ENCODE results near the gene SUOX.
A peak's percentile ranks its signal among the peaks of the same experiment; 100 is the strongest.
"Not testable (repeated sequence)": the region's sequence is repeated elsewhere in the genome, so short reads cannot be mapped to it uniquely, and the experiment has no call there.

The SUOX gene

DNA sequence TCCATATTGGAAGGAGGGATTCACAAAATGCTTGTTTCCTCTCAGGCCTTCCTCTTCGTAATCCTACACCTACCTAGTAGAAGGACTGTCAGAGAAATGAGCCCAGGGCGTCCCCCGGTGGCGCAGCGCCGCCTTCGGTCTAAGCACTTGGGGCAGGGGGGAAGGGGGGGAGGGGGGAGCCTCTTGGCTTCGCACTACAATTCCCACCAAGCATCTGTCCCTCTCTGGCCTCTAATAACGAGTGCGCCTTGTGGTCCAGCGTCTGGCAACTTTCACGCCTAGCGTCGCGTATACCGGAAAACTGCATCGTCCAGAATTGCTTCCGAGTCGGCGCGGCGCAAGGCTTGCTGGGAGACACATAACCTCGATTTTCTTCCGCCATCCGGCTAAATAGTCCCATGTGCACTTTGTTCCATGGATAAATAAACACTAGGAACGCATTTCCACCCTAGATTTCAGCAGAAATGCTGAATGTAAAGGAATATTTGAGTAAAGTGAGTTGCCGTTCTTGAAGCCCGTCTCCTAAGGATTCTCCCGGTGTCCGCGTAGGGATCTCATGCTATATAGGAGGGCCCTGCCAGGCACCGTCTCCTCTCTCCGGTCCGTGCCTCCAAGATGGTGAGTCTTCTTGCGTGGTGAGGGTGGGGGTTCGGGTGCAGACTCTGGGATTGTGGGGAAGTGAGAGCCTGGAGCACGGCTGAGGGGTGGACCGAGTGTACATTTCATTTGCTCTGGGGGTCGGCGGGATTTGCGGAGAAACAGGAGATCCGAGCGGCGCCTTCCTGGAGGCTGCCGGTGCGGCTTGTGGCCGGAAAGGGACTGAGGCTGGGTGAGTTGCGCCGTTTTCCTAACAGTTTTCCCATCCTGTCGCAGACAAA is 44.7 kb downstream of the SUOX start, which contains the start of gene RPS26:
Gene RPS26, plus strand, starts transcription at position 367 of the 878 bp plus-strand sequence. Its CDS starts 249 bp downstream, at position 616.
- in situ Hi-C loops (cut with HindIII; ENCODE audit: low sequenced_read_pairs): no loop called here
- TF ChIP-seq, protein P1, sequence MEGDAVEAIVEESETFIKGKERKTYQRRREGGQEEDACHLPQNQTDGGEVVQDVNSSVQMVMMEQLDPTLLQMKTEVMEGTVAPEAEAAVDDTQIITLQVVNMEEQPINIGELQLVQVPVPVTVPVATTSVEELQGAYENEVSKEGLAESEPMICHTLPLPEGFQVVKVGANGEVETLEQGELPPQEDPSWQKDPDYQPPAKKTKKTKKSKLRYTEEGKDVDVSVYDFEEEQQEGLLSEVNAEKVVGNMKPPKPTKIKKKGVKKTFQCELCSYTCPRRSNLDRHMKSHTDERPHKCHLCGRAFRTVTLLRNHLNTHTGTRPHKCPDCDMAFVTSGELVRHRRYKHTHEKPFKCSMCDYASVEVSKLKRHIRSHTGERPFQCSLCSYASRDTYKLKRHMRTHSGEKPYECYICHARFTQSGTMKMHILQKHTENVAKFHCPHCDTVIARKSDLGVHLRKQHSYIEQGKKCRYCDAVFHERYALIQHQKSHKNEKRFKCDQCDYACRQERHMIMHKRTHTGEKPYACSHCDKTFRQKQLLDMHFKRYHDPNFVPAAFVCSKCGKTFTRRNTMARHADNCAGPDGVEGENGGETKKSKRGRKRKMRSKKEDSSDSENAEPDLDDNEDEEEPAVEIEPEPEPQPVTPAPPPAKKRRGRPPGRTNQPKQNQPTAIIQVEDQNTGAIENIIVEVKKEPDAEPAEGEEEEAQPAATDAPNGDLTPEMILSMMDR (IDR thresholded peaks at IDR 0.05; ENCODE audit: low read depth, low read length, missing control alignments): peak; percentile 44
- DNase-seq (ENCODE audit: low read depth): peak; percentile 99
- peak within 1 kb of the TSS; percentile 97 for H3K4me3 ChIP-seq (ENCODE audit: low read depth, low read length)

- DNase-seq (ENCODE audit: low read depth); in situ Hi-C loops (cut with HindIII; ENCODE audit: low sequenced_read_pairs): not testable (repeated sequence)
- peak overlapping the region; percentile 97 for H3K4me3 ChIP-seq (ENCODE audit: low read depth, low read length)
These were observed 45.3 kb downstream of the SUOX start for GRCh38 chr12:56042430-56042813.

DNA sequence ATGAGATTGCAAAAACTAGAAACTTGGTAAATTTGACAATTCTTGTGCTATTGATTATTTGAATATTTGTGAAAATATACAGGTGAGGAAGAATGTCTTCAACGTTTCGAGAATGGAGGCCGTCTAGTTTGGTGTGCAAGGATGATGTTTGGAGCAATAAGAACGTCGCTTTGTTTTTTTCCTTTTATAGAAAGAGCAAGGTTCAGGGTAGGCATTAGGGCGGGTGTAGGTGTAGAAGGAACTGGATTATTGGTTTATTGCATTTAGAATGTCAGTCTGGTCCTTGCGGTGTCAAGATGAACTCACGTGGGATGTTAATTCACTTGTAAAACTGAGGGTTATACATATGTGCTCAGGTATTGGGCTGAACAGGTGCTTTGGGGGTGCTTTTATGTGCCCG is 45.8 kb downstream of the SUOX start:
- TF ChIP-seq, protein P1 (IDR thresholded peaks at IDR 0.05; ENCODE audit: low read depth, low read length, missing control alignments): no peak
- H3K4me3 ChIP-seq (ENCODE audit: low read depth, low read length): peak overlapping the region; percentile 97
- in situ Hi-C loops (cut with HindIII; ENCODE audit: low sequenced_read_pairs): no loop called here
- no peak for DNase-seq (ENCODE audit: low read depth)

DNA sequence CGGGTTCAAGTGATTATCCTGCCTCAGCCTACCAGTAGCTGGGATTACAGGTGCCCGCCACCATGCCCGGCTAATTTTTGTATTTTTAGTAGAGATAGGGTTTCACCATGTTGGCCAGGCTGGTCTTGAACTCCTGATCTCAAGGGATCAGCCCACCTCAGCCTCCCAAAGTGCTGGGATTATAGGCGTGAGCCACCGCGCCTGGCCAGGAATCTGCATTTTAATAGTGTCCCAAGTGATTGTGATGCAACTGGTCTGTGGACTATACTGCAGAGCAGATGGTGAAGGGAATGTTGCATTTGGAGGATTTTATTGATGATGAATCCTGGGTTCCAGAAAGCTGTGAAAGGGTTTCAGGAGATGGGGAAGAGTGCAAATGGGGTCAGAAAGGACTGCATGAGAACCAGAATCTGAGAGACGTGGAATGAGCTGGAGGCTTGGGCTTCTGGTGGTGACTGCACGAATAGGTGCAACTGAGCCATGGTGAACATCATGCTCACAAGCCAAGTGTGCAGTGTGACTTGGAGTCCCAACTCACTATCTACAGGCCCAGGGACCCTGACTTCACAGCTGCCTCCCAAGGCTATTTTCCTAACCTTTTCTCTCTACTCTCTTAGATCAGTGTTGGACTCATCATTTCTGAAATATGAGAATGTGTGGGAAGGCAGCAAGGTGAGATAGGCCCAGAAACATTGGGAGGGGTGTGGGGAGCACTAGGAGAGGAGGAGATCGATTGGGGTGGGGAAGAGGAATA is 49.1 kb downstream of the SUOX start:
- in situ Hi-C loops (cut with HindIII; ENCODE audit: low sequenced_read_pairs): no loop called here

DNA sequence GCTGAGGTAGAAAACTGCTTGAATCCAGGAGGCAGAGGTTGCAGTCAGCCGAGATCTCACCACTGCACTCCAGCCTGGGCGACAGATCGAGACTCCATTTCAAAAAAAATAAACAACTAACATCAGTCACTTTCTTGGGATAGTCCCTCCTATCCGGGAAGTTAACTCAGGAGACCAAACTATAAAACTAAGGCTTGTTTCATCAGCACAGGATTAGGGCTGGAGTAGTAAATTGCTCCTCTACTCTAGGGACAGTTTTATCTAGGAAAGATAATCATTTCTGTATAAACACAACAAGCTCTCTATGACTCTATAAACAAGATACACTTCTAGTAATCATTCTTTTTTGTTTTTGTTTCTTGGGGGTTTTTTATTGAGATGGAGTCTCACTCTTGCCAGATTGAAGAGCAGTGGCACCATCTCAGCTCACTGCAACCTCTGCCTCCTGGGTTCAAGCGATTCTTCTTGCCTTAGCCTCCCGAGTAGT is 56.4 kb downstream of the SUOX start:
- DNase-seq (ENCODE audit: low read depth): no peak
- in situ Hi-C loops (cut with HindIII; ENCODE audit: low sequenced_read_pairs): no loop called here
- TF ChIP-seq, protein P1 (IDR thresholded peaks at IDR 0.05; ENCODE audit: low read depth, low read length, missing control alignments): no peak
- H3K4me3 ChIP-seq (ENCODE audit: low read depth, low read length): no peak overlapping the region

More for the DNA sequence above, 49.1 kb downstream of the SUOX start:
- TF ChIP-seq, protein P1 (IDR thresholded peaks at IDR 0.05; ENCODE audit: low read depth, low read length, missing control alignments): no peak
- DNase-seq (ENCODE audit: low read depth): no peak
- no peak overlapping the region for H3K4me3 ChIP-seq (ENCODE audit: low read depth, low read length)

Data from astrocyte of the cerebellum (primary cell).